ENCODE data around the gene MTERF4. TPM values are rescaled to one million over a fixed set of nuclear protein-coding genes. Genes with fewer than 3 reads are reported as not detected.

The MTERF4 gene
- polyA plus RNA-seq, 1 experiment, result 30.9 TPM

GRCh38 chr2:241072151-241072550, 29.9 kb downstream of the MTERF4 start:
- DNase-seq (ENCODE audit: low read depth, low spot score), result no peak

DNA sequence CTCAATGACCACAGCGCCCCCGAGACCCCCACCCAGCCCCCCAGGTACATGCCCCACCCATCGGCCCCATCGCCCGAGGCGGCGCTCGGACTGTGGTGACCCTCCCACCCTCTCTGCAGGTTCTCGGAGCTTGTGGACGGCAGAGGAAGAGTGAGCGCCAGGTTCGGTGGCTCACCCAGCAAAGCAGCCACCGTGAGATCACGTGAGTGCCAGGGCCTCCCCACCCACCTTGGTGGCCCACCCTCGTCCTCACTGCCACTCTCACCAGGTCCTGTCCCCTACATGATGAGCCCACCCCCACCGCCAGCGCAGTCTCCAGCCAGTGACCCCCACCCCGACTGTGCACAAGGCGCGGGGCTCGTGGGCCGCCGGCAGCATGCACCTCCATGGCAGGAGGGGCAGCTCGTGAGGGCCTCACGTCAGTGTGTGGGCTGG, 30.4 kb downstream of the MTERF4 start:
- Histone ChIP-seq H3K9me3 (ENCODE audit: control insufficient read depth, insufficient read depth, low read length) (no peaks in the 10 kb centered on the region; the same call in 1 of the 2 replicates), H3K27me3 (ENCODE audit: control insufficient read depth, insufficient read depth, low read length) (no peaks in the 10 kb centered on the region), H3K4me3 (ENCODE audit: low read depth, low read length) (no peak overlapping the region), H3K27ac (ENCODE audit: low read depth, low read length) (no peak overlapping the region)
- no peak for DNase-seq (ENCODE audit: low read depth, low spot score)
- TF ChIP-seq, protein P1, sequence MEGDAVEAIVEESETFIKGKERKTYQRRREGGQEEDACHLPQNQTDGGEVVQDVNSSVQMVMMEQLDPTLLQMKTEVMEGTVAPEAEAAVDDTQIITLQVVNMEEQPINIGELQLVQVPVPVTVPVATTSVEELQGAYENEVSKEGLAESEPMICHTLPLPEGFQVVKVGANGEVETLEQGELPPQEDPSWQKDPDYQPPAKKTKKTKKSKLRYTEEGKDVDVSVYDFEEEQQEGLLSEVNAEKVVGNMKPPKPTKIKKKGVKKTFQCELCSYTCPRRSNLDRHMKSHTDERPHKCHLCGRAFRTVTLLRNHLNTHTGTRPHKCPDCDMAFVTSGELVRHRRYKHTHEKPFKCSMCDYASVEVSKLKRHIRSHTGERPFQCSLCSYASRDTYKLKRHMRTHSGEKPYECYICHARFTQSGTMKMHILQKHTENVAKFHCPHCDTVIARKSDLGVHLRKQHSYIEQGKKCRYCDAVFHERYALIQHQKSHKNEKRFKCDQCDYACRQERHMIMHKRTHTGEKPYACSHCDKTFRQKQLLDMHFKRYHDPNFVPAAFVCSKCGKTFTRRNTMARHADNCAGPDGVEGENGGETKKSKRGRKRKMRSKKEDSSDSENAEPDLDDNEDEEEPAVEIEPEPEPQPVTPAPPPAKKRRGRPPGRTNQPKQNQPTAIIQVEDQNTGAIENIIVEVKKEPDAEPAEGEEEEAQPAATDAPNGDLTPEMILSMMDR (IDR thresholded peaks at IDR 0.05; ENCODE audit: low read depth, low read length), result no peak
- ChIA-PET CTCF (no interaction called here), POLR2A (no interaction called here)

More at GRCh38 chr2:241072151-241072550, 29.9 kb downstream of the MTERF4 start:
- Histone ChIP-seq H3K27me3 (ENCODE audit: control insufficient read depth, insufficient read depth, low read length) (no peaks in the 10 kb centered on the region), H3K9me3 (ENCODE audit: control insufficient read depth, insufficient read depth, low read length) (no peaks in the 10 kb centered on the region; the same call in 1 of the 2 replicates), H3K27ac (ENCODE audit: low read depth, low read length) (no peak overlapping the region), H3K4me3 (ENCODE audit: low read depth, low read length) (no peak overlapping the region)
- ChIA-PET POLR2A (no interaction called here), CTCF (no interaction called here)
- TF ChIP-seq, protein P1 (IDR thresholded peaks at IDR 0.05; ENCODE audit: low read depth, low read length), result no peak

DNA sequence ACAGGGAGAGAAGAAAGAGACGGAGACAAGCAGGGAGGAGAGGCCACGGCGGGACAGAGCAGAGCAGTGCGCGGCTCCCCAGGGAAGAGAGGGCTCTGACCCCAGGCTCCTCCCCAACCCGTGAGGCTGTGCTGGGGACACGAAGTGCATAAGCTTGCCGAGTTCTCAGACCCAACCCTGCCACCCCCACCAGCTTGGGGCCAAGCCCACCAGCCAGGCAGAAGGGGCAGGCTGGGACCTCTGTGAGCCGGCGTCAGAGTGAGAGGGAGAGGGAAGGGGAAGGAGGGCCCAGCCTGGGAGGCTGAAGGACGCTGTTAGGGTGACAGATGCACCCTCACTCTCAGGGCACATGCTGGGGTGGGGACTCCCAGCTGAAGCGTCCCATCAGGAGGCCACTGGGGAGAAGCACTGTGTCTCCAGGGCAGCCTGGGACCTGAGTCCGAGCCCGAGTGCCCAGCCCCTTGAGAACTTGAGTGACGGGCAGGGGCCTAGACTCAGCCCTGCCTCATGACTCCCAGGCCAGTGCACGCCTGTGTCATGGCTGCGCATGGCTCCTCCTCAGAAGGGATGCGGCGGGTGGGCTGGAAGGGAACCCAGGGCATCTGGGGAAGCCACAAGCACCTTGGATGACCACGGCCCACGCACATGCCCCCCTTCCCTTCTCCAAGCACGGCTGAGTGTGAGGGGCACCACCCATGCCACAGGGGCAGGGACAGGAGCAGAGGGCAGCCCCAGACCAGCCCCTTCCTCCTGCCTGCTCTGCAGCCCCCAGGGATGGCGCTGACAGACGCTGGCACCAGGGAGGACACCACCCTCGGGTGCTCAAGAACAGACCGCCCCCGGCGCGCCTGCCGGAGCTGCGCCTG, 31.0 kb downstream of the MTERF4 start:
- H3K9me3 ChIP-seq (ENCODE audit: control insufficient read depth, insufficient read depth, low read length), result no peaks in the 10 kb centered on the region; the same call in 1 of the 2 replicates

GRCh38 chr2:241070361-241070760, 31.7 kb downstream of the MTERF4 start:
- DNase-seq (ENCODE audit: low read depth, low spot score), result no peak
- CTCF ChIA-PET, result no interaction called here

More for the DNA sequence above, 31.0 kb downstream of the MTERF4 start:
- H3K4me3 ChIP-seq (ENCODE audit: low read depth, low read length), result no peak overlapping the region
- no peak overlapping the region for H3K27ac ChIP-seq (ENCODE audit: low read depth, low read length)
- H3K27me3 ChIP-seq (ENCODE audit: control insufficient read depth, insufficient read depth, low read length), result no peaks in the 10 kb centered on the region
- TF ChIP-seq, protein P1 (IDR thresholded peaks at IDR 0.05; ENCODE audit: low read depth, low read length), result no peak
- CTCF ChIA-PET, result no interaction called here
- POLR2A ChIA-PET, result no interaction called here
- no peak for DNase-seq (ENCODE audit: low read depth, low spot score)

More at GRCh38 chr2:241070361-241070760, 31.7 kb downstream of the MTERF4 start:
- Histone ChIP-seq H3K27ac (ENCODE audit: low read depth, low read length) (no peak overlapping the region), H3K9me3 (ENCODE audit: control insufficient read depth, insufficient read depth, low read length) (no peaks in the 10 kb centered on the region; the same call in 1 of the 2 replicates), H3K4me3 (ENCODE audit: low read depth, low read length) (no peak overlapping the region), H3K27me3 (ENCODE audit: control insufficient read depth, insufficient read depth, low read length) (no peaks in the 10 kb centered on the region)
- POLR2A ChIA-PET, result no interaction called here
- TF ChIP-seq, protein P1 (IDR thresholded peaks at IDR 0.05; ENCODE audit: low read depth, low read length), result no peak
